ENCODE measurements around the gene MTA1.

Gene MTA1

DNA sequence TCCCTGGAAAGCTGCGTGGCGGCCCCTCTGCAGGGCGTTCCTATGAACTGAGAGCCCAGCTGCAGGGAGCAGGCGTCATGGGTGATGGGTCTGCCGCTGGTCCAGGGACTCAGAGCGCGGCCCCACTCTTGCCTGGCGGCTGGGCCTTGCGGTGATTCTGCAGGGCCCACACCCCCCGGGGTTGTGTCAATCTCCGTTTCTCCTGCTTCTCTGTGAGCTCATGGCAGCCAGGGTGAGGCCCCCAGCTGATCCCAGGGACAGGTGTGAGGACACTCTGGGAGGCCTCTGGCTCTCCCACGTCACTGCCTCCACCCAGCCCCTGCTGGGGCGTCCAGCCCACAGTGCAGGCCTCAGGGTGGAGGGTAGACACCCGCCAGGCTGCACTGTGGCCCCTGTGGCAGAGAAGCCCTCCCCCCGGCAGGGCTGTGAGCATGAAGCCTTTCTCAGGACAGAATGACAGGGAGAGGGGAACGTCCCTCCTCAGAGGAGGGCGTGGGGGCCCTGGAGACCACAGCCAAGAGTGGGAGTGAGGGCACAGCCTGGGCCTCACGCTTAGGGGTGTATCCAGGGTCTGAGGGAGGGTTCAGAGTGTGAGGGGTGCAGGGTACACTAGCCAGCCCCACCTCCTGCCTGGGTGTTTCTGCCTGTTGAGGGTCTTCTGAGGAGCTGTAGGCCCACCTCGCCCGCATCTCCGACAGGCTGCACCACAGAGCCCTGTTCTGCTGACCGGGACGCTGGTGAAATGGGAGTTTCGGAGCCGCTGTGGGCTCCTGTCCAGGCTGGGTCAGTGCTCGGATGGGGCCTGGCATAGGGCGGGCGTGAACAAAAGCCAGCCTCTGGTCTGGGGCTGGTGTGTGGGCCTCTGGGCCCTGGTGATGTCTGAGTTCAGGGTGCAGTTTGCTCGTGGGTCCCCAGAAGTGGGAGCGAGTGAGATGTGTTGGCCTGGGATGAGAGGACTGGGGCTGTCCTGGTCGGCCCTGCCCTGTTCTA lies 28.3 kb downstream of the MTA1 start:
- no peak for DNase-seq

DNA sequence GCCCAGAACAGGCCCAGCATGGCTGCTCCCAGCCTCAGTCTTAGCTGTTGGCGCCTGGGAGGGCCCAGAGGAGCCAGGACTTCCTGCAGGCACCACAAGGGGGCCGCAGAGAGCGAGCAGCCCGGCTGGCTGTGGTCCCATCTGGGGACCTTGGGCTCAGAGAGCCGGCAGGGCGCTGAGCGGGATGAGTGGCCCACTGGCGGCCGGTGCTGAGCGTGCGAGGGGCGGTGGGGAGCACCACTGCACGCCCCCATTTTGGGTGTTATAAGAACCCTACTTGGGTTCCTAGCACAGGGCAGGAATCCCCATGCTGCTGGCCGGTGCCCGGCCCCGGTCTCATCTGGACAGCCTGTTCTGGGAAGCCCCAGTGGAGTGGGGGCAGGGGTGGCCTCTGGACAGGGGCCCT lies 29.1 kb downstream of the MTA1 start:
- no peak for DNase-seq

DNA sequence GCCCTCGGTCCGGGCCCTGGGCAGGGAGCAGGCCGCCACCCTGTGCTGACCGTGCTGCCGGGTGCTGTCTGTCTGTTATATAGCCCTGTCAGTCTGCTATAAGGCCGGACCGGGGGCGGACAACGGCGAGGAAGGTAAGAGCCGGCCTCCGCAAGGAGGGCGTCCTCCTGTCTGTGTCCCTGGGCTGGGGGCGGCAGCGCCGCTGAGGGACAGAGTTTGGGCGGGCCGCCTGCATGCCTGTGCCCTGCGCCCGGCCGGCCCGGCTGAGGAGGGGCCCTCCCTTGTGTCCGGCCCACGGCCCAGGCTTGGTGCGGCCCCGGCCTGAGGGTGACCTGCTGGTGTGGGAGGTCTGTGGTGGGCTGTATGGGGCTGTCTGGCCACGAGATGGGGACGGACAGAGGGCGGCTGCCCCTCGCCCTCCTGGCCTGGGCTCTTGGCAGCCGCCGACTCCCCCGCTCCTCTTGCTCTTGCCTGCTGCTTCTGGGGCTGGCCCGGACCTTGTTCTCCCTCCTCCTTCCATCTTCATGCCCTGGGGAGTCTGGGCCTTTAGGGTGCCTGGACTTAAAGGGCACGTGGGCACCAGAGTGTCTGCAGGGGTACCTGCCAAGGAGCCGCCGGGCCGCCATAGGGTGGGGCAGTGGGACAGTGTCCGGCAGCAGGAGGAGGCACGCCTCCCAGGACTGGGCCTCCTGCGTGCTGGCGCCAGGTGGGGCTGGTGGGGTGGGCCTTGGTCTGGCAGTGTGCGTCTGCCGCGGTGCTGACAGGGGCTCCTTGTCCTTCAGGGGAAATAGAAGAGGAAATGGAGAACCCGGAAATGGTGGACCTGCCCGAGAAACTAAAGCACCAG lies 29.9 kb downstream of the MTA1 start:
- no peak for DNase-seq

DNA sequence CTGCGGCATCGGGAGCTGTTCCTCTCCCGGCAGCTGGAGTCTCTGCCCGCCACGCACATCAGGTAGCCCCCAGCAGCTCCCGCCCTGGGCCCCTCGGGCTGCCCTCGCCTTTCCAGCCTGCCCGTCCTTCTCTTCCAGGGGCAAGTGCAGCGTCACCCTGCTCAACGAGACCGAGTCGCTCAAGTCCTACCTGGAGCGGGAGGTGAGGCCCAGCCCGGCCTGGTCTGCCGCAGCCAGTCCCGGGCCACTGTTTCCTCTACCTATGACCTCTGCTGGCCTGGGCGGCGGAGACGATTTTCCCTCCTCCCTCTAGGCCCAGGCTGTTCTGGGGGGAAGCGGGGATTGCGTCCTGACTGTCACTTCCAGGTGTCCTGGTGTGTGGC lies 30.5 kb downstream of the MTA1 start:
- DNase-seq, result no peak

DNA sequence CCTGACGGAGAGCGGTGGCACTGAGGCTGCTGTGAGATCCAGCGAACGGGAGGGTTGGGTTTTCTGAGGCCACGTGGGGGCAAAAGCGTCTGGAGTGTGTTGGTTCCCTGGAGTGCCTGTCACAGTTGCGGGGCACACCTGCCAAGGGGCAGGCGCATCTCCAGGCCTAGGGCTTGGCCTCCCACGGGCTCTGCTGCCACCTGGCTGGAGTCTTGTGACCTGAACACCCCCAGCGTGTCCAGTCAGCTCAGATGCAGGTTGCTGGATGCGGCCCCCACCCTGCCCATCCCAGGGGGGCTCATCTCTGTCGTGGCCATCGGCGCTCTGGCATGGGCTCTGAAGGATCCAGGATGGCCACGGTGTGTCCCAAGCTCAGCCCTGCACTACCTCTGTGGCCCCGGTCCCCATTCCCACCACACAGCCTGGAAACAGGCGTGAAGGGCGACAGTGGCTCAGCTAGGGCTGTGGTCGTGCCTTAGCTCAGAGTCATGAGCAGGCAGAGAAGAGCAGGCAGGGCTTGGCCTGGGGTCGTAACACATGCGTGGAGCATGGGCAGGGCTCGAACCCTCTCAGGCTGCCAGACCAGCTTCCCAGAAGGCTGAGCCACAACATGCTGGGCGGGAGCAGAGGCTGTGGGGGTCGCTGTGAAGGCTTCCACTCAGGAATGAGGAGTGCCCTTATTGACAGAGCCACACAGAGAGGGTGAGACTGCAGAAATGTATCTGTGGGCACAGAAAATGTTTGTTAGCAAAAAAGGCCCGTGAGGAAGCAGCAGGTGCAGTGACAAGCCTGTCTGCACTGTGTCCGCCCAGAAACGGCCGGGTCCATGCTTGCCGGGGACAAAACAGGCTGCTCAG lies 31.5 kb downstream of the MTA1 start:
- DNase-seq, result no peak

DNA sequence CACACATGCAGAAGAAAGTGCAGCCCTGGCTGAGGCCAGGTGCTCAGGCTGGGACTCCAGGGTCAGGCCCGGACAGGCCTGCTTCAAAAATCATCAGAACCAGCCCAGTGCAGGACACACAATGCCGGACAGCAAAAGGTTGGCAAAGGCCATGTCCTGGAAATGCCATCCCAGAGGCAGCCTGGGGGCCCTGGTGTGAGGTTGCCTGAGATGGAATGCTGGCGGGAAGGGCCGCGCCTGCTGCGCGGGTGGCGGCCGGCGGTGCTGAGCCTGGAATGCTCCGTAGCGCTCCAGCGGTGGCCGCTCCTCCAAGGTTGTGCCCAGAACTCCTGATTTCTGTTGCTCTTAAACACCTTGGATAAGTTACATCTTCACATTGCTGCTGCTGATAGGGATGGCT lies 33.3 kb downstream of the MTA1 start:
- DNase-seq, result no peak

DNA sequence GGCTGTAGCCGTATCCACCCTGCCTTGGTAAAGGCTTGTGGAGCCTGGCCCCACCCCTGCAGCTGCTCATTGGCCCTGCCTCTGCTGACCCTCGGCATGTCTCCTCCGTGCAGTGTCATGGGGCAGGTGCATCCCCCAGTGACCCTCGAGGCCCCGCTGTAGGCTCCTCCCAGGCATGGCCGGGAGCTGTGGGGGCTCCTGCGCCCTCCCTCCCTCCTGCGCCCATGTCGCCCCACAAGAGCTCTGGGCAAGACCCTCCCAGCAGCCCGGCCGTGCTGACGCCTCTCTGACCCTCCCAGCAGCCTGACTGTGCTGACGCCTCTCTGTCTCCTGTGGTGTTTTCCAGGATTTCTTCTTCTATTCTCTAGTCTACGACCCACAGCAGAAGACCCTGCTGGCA lies 34.2 kb downstream of the MTA1 start:
- no peak for DNase-seq

DNA sequence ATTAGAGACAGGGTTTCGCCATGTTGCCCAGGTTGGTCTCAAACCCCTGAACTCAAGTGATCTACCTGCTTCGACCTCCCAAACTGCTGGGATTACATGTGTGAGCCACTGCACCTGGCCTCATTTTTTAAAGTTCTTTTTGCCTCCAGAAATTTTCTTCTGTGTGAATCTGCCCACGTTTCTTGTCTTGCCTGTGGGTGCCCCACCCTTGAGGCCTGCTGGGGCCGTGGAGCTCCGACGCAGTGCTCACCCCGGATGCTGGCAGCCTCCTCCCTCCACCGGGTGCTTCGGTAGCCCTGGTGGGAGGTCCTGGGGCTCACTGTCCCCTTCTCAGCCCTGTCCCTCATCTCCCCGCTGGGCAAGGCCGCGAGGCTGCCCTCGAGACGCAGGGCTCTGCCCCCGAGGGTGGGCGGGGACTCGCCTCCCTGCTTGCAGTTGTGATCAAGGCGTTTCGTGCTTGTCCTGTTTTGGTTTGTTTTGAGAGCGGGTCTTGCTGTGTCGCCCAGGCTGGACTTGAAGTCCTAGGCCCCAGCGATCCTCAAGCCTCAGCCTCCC lies 35.5 kb downstream of the MTA1 start:
- DNase-seq, result no peak

DNA sequence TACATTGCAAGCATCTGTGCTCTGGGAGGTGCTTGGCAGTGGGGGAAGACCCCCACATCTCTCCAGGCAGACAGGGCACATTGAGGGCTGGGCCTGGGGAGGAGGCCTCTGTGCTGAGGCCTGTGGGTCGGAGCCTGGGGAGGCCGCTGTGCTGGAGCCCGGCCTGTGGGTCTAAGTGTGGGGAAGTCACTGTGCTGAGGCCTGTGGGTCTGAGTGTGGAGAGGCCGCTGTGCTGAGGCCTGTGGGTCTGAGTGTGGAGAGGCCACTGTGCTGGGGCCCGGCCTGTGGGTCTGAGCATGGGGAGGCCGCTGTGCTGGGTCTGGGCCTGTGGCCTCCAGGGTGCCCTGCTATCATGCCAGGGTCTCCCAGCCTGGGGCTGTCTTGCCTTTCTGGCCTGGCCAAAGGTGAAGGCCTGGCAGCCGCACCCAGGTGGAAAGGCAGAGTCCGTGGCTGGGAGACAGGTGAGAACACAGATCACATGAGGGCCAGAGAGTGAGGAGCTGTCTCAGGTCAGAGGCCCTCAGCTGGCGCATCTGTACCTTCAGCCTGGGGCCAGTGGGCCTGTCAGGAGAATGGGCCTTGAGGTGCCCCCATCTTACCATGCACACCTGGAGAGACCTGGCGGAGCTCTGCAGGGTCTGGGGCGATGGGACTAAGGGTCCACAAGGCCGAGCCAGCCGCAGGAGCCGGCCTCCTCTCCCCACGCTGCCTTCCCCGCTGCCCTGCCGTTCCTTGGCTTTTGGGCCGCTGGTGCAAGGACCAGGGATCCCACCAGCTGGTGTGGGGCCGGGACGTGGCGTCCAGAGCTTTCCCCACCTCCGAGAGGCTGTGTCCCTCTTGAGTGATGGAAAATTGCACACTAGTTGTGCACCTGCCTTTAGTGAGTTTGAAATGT lies 36.4 kb downstream of the MTA1 start:
- DNase-seq, result no peak

DNA sequence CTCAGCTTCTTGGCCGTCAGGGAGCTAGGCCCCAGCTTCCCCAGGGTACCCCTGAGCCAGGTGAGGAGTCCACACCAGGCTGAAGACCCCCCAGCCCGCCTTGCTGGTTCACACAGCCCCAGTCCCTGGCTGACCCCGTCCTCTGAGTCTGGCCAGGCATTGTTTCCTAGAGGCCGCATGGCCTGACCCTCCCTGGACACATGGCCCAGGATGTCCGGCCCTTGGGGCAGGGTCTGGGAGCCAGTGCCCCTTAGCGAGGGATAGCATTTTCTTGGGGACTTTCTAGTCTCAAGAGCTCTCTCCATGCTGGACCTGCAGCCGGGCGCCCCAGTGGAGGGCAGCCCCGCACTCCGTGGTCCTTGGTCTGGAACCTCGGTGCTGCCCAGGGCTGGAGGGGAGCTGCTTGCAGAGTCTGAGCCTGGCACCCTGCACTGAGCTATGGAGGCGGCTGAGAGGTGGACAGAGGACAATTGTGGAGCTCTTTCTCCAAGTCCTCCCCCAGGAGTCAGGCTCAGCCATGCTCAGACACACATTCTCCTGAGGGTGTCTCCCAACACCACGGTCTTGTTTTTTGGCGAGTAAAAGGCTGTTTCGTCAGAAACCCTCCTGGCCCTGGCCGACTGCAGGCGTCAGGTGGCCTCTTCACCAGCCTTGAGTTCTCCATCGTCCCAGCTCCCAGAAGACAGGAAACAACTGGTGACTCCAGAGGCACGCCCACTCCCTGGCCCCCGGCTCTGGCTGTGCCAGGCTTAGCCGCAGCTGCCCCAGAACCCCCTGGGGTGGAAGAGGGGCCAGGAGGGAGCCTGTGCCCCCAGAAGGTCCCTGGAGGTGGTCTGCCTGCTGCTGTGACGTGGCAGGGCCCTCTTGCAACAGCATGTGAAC lies 37.4 kb downstream of the MTA1 start:
- no peak for DNase-seq

DNA sequence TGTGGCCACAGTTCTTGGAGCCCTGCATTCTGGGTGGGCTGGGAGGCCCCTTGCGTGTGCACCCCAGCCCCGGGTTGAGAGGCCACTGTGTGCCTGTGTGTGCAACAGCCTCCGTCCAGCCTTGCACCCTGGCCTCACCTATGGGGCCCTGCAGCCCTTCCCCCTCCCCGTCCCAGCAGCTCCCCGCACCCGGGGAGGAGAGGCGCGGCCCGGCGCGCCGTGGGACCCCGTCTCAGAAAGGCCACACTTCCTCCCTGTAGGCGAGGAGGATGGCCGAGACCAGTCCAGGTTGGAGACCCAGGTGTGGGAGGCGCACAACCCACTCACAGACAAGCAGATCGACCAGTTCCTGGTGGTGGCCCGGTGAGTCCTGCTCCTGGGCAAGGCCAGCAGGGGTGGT lies 38.4 kb downstream of the MTA1 start:
- no peak for DNase-seq

DNA sequence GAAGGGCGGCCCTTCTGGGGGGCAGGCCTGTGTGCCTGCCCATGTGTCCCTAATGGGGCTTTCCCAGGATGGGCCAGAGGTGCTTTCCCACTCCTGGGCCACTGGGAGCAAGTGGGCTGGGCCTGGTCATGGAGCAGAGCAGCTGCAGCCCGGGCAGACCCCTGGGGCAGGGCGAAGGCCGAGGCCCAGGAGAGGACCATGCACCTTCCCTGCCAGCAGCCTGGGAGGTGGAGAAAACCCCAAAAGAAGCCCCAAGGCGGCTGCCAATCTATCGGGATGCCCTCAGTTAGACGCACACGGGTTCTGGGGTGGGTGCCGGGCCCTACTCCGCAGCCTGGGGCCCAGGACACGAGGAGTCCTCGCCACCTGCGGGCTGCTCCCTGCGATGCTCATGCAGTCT lies 38.9 kb downstream of the MTA1 start:
- no peak for DNase-seq

DNA sequence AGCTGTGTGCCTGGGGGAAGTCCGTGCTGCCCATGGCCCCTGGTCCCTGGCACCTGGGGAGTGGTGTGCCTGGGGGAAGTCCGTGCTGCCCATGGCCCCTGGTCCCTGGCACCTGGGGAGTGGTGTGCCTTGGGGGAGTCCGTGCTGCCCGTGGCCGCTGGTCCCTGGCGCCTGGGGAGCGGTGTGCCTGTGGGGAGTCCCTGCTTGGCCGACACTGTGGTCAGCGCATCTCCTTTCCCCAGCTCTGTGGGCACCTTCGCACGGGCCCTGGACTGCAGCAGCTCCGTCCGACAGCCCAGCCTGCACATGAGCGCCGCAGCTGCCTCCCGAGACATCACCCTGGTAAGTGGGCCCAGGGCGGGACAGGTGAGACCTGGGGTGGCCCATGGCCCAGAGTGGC lies 40.5 kb downstream of the MTA1 start:
- no peak for DNase-seq

DNA sequence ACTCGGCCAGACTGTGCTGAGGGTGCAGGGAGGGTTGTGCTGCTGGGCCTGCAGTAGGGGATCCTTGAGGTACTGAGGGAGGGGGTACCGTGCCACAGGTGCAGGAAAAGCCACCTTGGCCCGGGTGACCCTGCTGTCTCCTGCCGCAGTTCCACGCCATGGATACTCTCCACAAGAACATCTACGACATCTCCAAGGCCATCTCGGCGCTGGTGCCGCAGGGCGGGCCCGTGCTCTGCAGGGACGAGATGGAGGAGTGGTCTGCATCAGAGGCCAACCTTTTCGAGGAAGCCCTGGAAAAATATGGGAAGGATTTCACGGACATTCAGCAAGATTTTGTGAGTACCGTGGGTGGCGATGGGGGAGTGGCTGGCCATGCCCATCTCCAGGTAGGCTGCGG lies 41.0 kb downstream of the MTA1 start:
- no peak for DNase-seq

DNA sequence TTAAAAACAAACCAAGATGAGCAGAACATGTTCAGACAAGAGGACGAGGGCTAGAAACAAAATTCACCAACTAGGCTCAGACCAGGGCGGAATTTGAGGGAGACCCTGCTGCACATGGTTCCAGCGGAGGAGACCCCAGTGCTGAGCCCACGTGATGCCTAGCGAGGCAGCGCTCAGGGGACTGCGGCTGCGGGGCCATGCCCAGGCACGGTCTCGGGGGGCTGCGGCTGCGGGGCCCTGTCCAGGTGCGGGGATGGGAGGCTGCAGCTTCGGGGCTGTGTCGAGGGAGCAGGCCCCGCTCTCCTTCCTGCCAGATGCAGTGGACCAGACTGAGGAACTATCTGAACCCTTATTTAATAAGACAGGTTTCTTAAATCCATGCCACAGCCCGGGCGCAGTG lies 42.3 kb downstream of the MTA1 start:
- no peak for DNase-seq

DNA sequence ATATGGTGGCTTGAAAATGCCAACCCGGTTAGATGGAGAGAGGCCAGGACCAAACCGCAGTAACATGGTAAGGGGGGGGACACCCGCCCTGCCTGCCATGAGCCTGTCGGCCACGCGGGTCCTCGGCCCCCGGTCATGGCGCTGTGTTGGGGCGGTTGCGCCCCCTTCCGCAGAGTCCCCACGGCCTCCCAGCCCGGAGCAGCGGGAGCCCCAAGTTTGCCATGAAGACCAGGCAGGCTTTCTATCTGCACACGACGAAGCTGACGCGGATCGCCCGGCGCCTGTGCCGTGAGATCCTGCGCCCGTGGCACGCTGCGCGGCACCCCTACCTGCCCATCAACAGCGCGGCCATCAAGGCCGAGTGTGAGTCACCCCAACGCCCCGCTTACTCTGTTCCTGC lies 44.9 kb downstream of the MTA1 start:
- no peak for DNase-seq

DNA sequence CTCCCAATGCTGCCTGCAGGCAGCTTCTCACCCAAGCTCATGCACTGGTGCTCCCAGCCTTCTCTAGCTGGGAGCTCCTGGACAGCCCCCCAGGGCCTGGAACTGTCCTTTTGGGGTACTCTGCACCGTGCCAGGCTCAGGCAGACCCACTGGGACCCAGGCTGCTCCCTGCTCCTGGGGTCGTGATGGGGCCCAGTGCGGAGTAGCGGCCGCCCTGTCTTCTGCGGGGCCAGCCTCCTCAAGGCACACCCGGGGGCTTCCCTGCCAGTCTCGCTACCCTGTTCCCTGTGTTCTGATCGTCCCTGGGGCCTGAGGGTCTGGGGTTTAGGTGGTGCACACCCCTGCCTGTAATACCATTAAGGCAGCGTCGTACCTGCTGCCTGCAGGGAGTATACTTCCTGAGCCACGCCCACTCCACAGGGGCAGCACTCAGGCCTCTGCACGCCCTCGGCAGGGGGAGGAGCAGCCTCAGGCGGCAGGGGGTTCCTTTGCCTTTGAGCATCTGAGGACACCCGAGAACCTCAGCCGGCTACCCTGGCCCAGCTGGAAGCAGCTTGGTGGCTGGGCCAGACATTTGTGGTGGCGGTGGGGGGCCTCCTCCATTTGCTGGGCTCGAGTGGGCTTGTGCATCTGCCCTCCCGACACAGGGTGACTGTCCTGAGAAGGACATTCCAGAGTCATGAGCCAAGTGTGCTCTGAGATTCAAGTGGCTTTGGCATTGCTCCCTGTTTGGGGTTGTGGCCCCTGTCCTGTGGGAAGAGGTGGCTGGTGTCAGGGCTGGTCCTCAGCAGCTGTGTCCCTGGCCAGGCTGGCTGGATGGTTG lies 45.8 kb downstream of the MTA1 start:
- DNase-seq, result no peak

DNA sequence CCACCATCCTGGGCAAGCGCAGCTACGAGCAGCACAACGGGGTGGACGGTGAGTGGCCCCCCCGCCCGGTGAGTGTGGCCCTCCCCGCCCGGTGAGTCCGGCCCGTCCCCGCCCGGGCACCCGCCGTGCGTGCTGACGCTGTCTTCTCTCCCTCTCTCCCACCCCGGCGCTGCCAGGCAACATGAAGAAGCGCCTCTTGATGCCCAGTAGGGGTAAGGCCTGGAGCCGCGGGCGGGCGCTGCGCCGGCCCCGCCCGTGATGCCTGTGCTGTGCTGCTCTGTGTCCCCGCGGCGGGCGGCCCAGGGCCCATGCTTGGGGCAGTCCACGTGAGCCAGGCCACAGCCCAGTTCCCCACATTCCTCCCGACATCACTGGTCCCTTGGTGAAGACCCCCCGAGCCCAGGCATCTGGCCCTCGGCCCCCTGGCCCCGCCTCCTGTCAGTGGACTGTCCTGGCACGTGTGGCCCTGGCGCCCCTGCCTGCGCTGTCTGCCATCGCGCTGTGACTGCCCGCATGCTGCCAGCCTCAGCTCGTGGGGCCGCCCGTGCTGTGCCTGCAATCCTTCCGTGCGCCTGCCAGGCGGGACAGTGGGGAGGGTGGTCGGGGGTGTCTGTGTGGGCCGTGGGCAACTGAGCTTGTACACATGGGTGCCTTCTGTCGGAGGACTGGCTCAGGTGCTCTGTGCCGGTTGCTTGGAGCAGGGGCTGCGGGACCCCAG lies 47.1 kb downstream of the MTA1 start:
- no peak for DNase-seq
